Neural progenitor cell (in vitro differentiated cells): ENCODE data around the gene SAMD4B.

Experiments used
- EZH2 ChIP-seq: fragments of 200-600 bp; sonication (generic); IDR thresholded peaks from 2 replicates; pipeline ENCODE4 v1.6.1; 2017; ENCODE audit warnings: antibody characterized with exemption, mild to moderate bottlenecking, moderate library complexity
- EZH2phosphoT487 ChIP-seq: fragments of 200-600 bp; sonication (generic); IDR thresholded peaks from 2 replicates; pipeline ENCODE4 v1.6.1; 2017; ENCODE audit warnings: antibody characterized with exemption
- TF ChIP-seq, protein P1 (sequence below): fragments of 200-600 bp; sonication (generic); IDR thresholded peaks from 2 replicates; pipeline ENCODE4 v1.5.1; 2017; ENCODE audit warnings: antibody characterized with exemption, mild to moderate bottlenecking

GRCh38 chr19:39377373-39378362 is 35.4 kb downstream of the SAMD4B start:
- TF ChIP-seq EZH2, result no peak
- TF ChIP-seq, protein P1, sequence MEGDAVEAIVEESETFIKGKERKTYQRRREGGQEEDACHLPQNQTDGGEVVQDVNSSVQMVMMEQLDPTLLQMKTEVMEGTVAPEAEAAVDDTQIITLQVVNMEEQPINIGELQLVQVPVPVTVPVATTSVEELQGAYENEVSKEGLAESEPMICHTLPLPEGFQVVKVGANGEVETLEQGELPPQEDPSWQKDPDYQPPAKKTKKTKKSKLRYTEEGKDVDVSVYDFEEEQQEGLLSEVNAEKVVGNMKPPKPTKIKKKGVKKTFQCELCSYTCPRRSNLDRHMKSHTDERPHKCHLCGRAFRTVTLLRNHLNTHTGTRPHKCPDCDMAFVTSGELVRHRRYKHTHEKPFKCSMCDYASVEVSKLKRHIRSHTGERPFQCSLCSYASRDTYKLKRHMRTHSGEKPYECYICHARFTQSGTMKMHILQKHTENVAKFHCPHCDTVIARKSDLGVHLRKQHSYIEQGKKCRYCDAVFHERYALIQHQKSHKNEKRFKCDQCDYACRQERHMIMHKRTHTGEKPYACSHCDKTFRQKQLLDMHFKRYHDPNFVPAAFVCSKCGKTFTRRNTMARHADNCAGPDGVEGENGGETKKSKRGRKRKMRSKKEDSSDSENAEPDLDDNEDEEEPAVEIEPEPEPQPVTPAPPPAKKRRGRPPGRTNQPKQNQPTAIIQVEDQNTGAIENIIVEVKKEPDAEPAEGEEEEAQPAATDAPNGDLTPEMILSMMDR, result no peak
- no peak for TF ChIP-seq EZH2phosphoT487
